Stimulated activated CD8-positive, alpha-beta memory T cell treated with anti-CD3 and anti-CD28 coated beads, Interleukin-7, amount 100 ng/mL, for 4 hours (primary cell): Measurements from ENCODE around the gene LPP.

Experiments
- DNase-seq, 2 donors: peaks; one replicate each; pipeline ENCODE4 v3.0.0-alpha.2; 2020; ENCODE audit warnings: low read depth in 2 of 2

Gene LPP

GRCh38 chr3:188786424-188786823, 632.5 kb downstream of the LPP start:
- no peak for DNase-seq

- peak; percentile 69 to 73 for DNase-seq
Observed at GRCh38 chr3:188788621-188789081, 634.7 kb downstream of the LPP start.

GRCh38 chr3:188789251-188789650, 635.3 kb downstream of the LPP start:
- no peak for DNase-seq

GRCh38 chr3:188791311-188791710, 637.4 kb downstream of the LPP start:
- DNase-seq = no peak

GRCh38 chr3:188792793-188793192, 638.8 kb downstream of the LPP start:
- no peak for DNase-seq

GRCh38 chr3:188796122-188796631, 642.2 kb downstream of the LPP start:
- DNase-seq = no peak

- DNase-seq = no peak
Observed at GRCh38 chr3:188797045-188797444, 643.1 kb downstream of the LPP start.

GRCh38 chr3:188798556-188799145, 644.7 kb downstream of the LPP start:
- DNase-seq = no peak

GRCh38 chr3:188801393-188801792, 647.4 kb downstream of the LPP start:
- DNase-seq = no peak

- no peak for DNase-seq
Observed at GRCh38 chr3:188802645-188803044, 648.7 kb downstream of the LPP start.

GRCh38 chr3:188807006-188807405, 653.0 kb downstream of the LPP start:
- no peak for DNase-seq

- DNase-seq = no peak
Observed at GRCh38 chr3:188812198-188812597, 658.2 kb downstream of the LPP start.

GRCh38 chr3:188814581-188814980, 660.6 kb downstream of the LPP start:
- no peak for DNase-seq

GRCh38 chr3:188817103-188817934, 663.4 kb downstream of the LPP start:
- DNase-seq = no peak

- DNase-seq = no peak
Observed at GRCh38 chr3:188817935-188818269, 663.9 kb downstream of the LPP start.

- DNase-seq = no peak
Observed at GRCh38 chr3:188818282-188818681, 664.3 kb downstream of the LPP start.

GRCh38 chr3:188819939-188820338, 666.0 kb downstream of the LPP start:
- no peak for DNase-seq

GRCh38 chr3:188822004-188822403, 668.0 kb downstream of the LPP start:
- DNase-seq = no peak

GRCh38 chr3:188822411-188822810, 668.5 kb downstream of the LPP start:
- no peak for DNase-seq

GRCh38 chr3:188824566-188824965, 670.6 kb downstream of the LPP start:
- no peak for DNase-seq

GRCh38 chr3:188825901-188826300, 671.9 kb downstream of the LPP start:
- no peak for DNase-seq

GRCh38 chr3:188826574-188826973, 672.6 kb downstream of the LPP start:
- DNase-seq = no peak

GRCh38 chr3:188827103-188827502, 673.1 kb downstream of the LPP start:
- DNase-seq = no peak
